GM18498 (cell line): ENCODE measurements around the gene FUZ.

Source experiments
- ATAC-seq: cut with Tn5 transposase; IDR thresholded peaks from one replicate; pipeline ENCODE4 v1.9.1; 2021; ENCODE audit warnings: mild to moderate bottlenecking, moderate library complexity; ENCODE audit not compliant: unreplicated experiment

Gene FUZ

DNA sequence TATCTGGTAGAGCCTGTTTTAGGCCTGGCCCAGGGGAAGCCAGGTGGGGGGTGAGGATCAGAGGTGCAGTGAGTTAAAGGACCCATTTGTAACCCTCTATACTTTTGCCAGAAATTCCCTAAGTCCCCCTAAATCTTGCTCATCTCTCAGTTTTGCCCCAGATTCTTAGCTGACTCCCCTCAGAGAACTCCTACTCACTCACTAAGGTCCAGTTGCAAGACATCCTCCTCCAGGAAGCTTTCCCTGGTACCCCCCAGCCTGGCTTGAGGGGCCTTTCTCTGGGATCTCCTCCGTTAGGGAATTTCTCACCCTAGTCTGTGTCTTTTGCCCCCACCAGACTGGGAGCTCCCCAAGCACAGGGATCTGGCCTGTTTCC is 51.9 kb downstream of the FUZ start:
- no peak for ATAC-seq

DNA sequence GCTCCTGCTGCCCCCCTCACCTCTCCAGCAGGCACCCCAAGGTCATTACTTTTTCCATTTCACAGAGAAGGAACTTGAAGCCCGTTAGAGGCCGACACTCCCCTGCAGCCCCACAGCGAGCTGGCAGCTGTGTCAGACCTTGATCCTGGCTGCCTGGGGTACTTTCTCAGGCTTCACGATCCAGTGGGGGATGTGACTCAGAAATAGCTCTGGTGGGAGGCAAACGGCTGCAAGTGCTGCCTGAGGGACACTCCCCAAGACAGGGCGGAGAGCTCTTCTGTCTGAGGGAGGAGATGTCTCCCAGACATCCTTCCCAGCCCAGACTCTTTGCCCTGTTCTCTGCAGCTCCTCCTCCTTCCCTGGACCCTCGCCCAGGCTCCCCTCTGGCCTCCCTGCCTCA is 54.8 kb downstream of the FUZ start:
- ATAC-seq: no peak
